ENCODE measurements around the gene PPP2R5B.

The PPP2R5B gene

DNA sequence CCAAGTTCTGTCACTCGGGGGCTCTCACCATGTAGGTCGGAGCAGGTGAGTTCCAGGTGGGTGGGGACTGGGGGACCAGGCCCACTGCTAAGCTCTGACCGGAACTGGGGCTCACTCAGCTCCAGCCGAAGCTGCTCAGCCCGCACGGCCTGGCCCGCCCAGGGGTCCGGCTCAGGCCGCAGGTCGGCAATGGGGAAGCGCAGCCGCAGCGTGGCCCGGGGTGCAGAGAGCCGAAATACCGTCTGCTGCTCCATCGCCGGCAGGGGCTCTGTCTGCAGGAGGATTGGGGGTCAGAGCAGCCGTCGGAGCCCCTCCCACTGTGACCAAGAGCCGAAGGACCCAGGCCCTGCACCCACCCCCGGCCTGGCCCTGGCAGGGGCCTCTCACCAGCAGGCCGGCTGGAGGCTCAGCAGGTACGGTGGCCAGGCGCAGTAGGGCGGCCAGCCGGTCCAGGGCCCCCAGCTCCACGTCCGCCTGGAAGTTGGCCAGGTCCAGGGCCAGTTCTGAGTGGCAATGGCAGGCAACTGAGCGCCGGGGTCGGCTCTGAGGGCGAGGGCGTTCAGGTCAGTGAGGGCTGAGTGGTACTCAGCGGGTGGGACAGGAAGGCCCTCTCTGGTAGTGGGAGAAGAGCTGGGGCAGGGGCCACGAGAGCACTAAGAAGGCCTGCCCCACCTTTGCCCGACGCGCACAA, 14.7 kb upstream of the PPP2R5B start:
- H3K4me2 ChIP-seq (ENCODE audit: low read length), result no peak overlapping the region
- H3K79me2 ChIP-seq, result no peaks in the 10 kb centered on the region
- no peaks in the 10 kb centered on the region for H3K36me3 ChIP-seq (ENCODE audit: control insufficient read depth, insufficient read depth, low read length)
- no peak overlapping the region for H3K4me3 ChIP-seq (ENCODE audit: low read depth, low read length)
- H3K27me3 ChIP-seq (ENCODE audit: control insufficient read depth, insufficient read depth, low read length), result no peaks in the 10 kb centered on the region
- H3K27ac ChIP-seq, result no peak overlapping the region
- H3K4me1 ChIP-seq, result no peaks in the 10 kb centered on the region
- H2AFZ ChIP-seq, result no peak overlapping the region
- TF ChIP-seq, protein P1, sequence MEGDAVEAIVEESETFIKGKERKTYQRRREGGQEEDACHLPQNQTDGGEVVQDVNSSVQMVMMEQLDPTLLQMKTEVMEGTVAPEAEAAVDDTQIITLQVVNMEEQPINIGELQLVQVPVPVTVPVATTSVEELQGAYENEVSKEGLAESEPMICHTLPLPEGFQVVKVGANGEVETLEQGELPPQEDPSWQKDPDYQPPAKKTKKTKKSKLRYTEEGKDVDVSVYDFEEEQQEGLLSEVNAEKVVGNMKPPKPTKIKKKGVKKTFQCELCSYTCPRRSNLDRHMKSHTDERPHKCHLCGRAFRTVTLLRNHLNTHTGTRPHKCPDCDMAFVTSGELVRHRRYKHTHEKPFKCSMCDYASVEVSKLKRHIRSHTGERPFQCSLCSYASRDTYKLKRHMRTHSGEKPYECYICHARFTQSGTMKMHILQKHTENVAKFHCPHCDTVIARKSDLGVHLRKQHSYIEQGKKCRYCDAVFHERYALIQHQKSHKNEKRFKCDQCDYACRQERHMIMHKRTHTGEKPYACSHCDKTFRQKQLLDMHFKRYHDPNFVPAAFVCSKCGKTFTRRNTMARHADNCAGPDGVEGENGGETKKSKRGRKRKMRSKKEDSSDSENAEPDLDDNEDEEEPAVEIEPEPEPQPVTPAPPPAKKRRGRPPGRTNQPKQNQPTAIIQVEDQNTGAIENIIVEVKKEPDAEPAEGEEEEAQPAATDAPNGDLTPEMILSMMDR (IDR thresholded peaks at IDR 0.05), result no peak
- H3K9ac ChIP-seq, result no peak overlapping the region
- no peaks in the 10 kb centered on the region for H3K9me3 ChIP-seq (ENCODE audit: control insufficient read depth, low read length)

DNA sequence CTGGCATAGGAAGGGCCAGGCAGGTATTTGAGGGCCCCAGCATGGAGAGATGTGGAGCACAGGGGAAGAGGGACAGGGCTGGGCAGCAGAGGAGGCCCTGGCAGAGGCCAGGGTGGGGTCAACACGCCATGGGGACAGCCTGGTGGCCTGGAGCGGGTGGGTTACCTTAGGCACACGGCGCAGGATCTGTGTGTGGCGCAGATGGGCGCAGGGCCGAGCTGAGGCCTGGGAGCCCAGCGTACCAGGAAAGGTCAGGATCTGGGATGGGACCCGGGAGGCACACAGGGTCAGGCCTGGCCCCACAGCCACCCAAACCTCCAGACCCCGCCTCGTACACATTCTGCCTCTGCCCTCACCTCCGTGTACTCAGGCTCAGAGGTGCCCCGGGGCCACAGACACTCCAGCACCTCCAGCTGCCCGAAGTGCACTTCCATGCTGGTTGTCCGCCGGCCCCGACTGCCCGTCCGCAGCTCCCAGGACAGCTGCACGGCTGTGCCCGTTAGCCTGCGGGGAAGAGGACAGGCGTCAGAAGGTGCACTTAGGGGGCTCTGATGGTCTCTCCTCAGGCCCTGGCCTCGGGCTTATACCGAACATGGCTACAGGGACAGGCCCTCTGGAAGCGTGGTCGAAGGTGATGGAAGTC, 13.9 kb upstream of the PPP2R5B start:
- no peak overlapping the region for H3K4me2 ChIP-seq (ENCODE audit: low read length)
- TF ChIP-seq, protein P1 (IDR thresholded peaks at IDR 0.05), result no peak
- no peaks in the 10 kb centered on the region for H3K27me3 ChIP-seq (ENCODE audit: control insufficient read depth, insufficient read depth, low read length)
- no peaks in the 10 kb centered on the region for H3K9me3 ChIP-seq (ENCODE audit: control insufficient read depth, low read length)
- H3K36me3 ChIP-seq (ENCODE audit: control insufficient read depth, insufficient read depth, low read length), result no peaks in the 10 kb centered on the region
- H3K27ac ChIP-seq, result no peak overlapping the region
- no peak overlapping the region for H2AFZ ChIP-seq
- no peaks in the 10 kb centered on the region for H3K79me2 ChIP-seq
- H3K4me1 ChIP-seq, result no peaks in the 10 kb centered on the region
- no peak overlapping the region for H3K9ac ChIP-seq
- H3K4me3 ChIP-seq (ENCODE audit: low read depth, low read length), result no peak overlapping the region

DNA sequence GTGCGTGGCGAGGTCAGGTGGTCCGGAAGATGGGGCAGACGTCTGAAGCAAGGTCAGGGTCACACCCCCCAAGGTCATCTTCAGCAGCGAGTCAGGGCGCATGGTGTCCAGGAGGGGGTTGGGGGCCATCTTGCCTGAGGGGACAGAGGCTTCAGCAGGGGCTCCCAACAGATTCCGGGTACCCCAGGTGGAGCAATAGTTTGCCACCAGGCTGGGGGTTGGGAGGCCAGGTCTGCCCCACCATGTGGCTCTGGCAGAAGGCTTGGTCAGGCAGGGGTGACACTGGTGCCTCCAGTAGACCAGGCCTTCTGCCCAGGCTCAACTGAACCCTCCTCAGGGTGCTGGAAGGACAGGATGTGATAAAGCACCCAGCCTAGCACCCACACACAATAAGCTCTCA, 13.3 kb upstream of the PPP2R5B start:
- Histone ChIP-seq H3K4me1 (no peaks in the 10 kb centered on the region), H2AFZ (no peak overlapping the region), H3K4me3 (ENCODE audit: low read depth, low read length) (no peak overlapping the region), H3K79me2 (no peaks in the 10 kb centered on the region), H3K4me2 (ENCODE audit: low read length) (no peak overlapping the region), H3K27ac (no peak overlapping the region), H3K27me3 (ENCODE audit: control insufficient read depth, insufficient read depth, low read length) (no peaks in the 10 kb centered on the region), H3K36me3 (ENCODE audit: control insufficient read depth, insufficient read depth, low read length) (no peaks in the 10 kb centered on the region), H3K9ac (no peak overlapping the region), H3K9me3 (ENCODE audit: control insufficient read depth, low read length) (no peaks in the 10 kb centered on the region)
- TF ChIP-seq, protein P1 (IDR thresholded peaks at IDR 0.05), result no peak

DNA sequence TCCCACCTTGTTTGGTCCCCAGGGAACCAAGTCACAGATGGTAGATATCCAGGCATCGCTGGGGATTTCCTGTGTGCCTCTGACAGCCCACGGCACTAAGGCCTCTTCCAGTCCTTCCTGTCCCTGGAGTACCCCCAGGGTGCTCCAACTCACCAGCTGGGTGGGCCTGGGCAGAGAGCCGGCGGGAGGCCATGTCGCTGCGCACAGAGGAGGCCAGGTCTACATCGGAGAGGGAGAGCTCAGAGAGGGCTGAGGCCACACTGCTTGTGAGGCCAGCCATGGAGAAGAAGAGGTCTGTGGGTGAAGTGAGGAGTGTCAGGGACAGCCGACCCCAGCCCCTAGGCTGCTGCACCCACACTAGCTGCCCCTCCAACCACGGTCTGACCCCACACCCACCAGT, 12.8 kb upstream of the PPP2R5B start:
- H3K9me3 ChIP-seq (ENCODE audit: control insufficient read depth, low read length), result no peaks in the 10 kb centered on the region
- TF ChIP-seq, protein P1 (IDR thresholded peaks at IDR 0.05), result no peak
- H3K27ac ChIP-seq, result no peak overlapping the region
- no peak overlapping the region for H3K4me2 ChIP-seq (ENCODE audit: low read length)
- H3K79me2 ChIP-seq, result no peaks in the 10 kb centered on the region
- no peaks in the 10 kb centered on the region for H3K4me1 ChIP-seq
- no peak overlapping the region for H3K9ac ChIP-seq
- H3K4me3 ChIP-seq (ENCODE audit: low read depth, low read length), result no peak overlapping the region
- H3K27me3 ChIP-seq (ENCODE audit: control insufficient read depth, insufficient read depth, low read length), result no peaks in the 10 kb centered on the region
- no peak overlapping the region for H2AFZ ChIP-seq
- H3K36me3 ChIP-seq (ENCODE audit: control insufficient read depth, insufficient read depth, low read length), result no peaks in the 10 kb centered on the region

Measured in parathyroid adenoma (tissue), 2 donors.